ENCODE results near the gene PCDH18.

GRCh38 chr4:137576446-137576845 is 44.2 kb upstream of the PCDH18 start:
- TF ChIP-seq CTCF (CRISPR knock-in tag; IDR thresholded peaks at IDR 0.05), result no peak
- no peak for TF ChIP-seq SNAI1 (CRISPR knock-in tag; IDR thresholded peaks at IDR 0.05; ENCODE audit: borderline replicate concordance)
- no peak for TF ChIP-seq REPIN1 (CRISPR knock-in tag; IDR thresholded peaks at IDR 0.05; ENCODE audit: borderline replicate concordance, low read depth)
